GM19240 (cell line): Measurements from ENCODE around the gene AKAP13.

Experiments
- DNase-seq: peaks from one replicate; pipeline ENCODE4 v3.0.0; 2011; ENCODE audit warnings: low spot score; ENCODE audit not compliant: insufficient read length

AKAP13 gene

GRCh38 chr15:85388566-85389305 is 8.3 kb downstream of the AKAP13 start:
- DNase-seq, result no peak

- no peak for DNase-seq
These were observed 8.9 kb downstream of the AKAP13 start for GRCh38 chr15:85389306-85389650.

GRCh38 chr15:85389772-85390171 is 9.4 kb downstream of the AKAP13 start:
- no peak for DNase-seq

- DNase-seq, result no peak
These were observed 12.8 kb downstream of the AKAP13 start for GRCh38 chr15:85393210-85393609.

- no peak for DNase-seq
These were observed 14.3 kb downstream of the AKAP13 start for GRCh38 chr15:85394554-85395333.

- no peak for DNase-seq
These were observed 16.2 kb downstream of the AKAP13 start for GRCh38 chr15:85396554-85396953.

- no peak for DNase-seq
These were observed 16.7 kb downstream of the AKAP13 start for GRCh38 chr15:85397151-85397550.

- DNase-seq, result no peak
These were observed 17.5 kb downstream of the AKAP13 start for GRCh38 chr15:85397926-85398325.

- DNase-seq, result no peak
These were observed 18.4 kb downstream of the AKAP13 start for GRCh38 chr15:85398822-85399221.

GRCh38 chr15:85399627-85400026 is 19.2 kb downstream of the AKAP13 start:
- DNase-seq, result no peak

GRCh38 chr15:85400606-85401005 is 20.2 kb downstream of the AKAP13 start:
- no peak for DNase-seq

GRCh38 chr15:85401108-85401774 is 20.8 kb downstream of the AKAP13 start:
- no peak for DNase-seq

GRCh38 chr15:85402195-85402881 is 21.9 kb downstream of the AKAP13 start:
- DNase-seq, result no peak

- DNase-seq, result no peak
These were observed 23.3 kb downstream of the AKAP13 start for GRCh38 chr15:85403745-85404144.

GRCh38 chr15:85404176-85404917 is 23.9 kb downstream of the AKAP13 start:
- DNase-seq, result no peak

GRCh38 chr15:85404918-85405866 is 24.8 kb downstream of the AKAP13 start:
- DNase-seq, result no peak

- DNase-seq, result no peak
These were observed 26.5 kb downstream of the AKAP13 start for GRCh38 chr15:85406916-85407315.

GRCh38 chr15:85407421-85408269 is 27.2 kb downstream of the AKAP13 start:
- no peak for DNase-seq

- no peak for DNase-seq
These were observed 27.9 kb downstream of the AKAP13 start for GRCh38 chr15:85408270-85408746.
